Fibroblast of mammary gland (primary cell): ENCODE results near the gene PLAC1.

Experiments
- DNase-seq: peaks from one replicate; pipeline ENCODE4 v3.0.0-alpha.2; 2010; ENCODE audit warnings: low read depth
- H3K4me3 ChIP-seq: 2 replicates; pipeline ENCODE4 v1.5.1; 2011; ENCODE audit warnings: low read depth, mild to moderate bottlenecking, low read length, moderate library complexity; ENCODE audit not compliant: control insufficient read depth
- CTCF ChIP-seq: conservative IDR thresholded peaks from 2 replicates; pipeline ENCODE4 v1.5.1; 2011; ENCODE audit warnings: low read depth, low read length, inconsistent platforms; ENCODE audit not compliant: control insufficient read depth, insufficient read depth

PLAC1 gene

GRCh38 chrX:134568285-134569016, 89.8 kb downstream of the PLAC1 start:
- no peak for DNase-seq
- H3K4me3 ChIP-seq = no peak overlapping the region
- TF ChIP-seq CTCF = no peak

GRCh38 chrX:134566506-134566905, 91.8 kb downstream of the PLAC1 start:
- no peak overlapping the region for H3K4me3 ChIP-seq
- no peak for TF ChIP-seq CTCF
- no peak for DNase-seq

- no peak for DNase-seq
- no peak overlapping the region for H3K4me3 ChIP-seq
- TF ChIP-seq CTCF = no peak
Observed at GRCh38 chrX:134562002-134562401, 96.3 kb downstream of the PLAC1 start.

GRCh38 chrX:134558133-134558532, 100.1 kb downstream of the PLAC1 start:
- DNase-seq = no peak
- H3K4me3 ChIP-seq = no peak overlapping the region
- TF ChIP-seq CTCF = no peak

- H3K4me3 ChIP-seq = no peak overlapping the region
- no peak for TF ChIP-seq CTCF
- DNase-seq = no peak
Observed at GRCh38 chrX:134554291-134554690, 104.0 kb downstream of the PLAC1 start.

GRCh38 chrX:134552351-134552750, 105.9 kb downstream of the PLAC1 start:
- no peak overlapping the region for H3K4me3 ChIP-seq
- no peak for TF ChIP-seq CTCF
- no peak for DNase-seq
